K562 (cell line): ENCODE results near the gene NEDD1. TPM values are rescaled to one million over a fixed set of nuclear protein-coding genes. Genes with fewer than 3 reads are reported as not detected.

Experiments
- ATAC-seq: fragments of 200-7000 bp; cut with Tn5 transposase; 3 replicates; pipeline ENCODE4 v1.9.1; 2020; ENCODE audit warnings: moderate library complexity
- BruUV-seq: library from RNA; stranded (reverse); fragments of 400-500 nt; replicated peaks from 2 replicates; lab custom pipeline; 2021; lab: Mats Ljungman, UMichigan
- CTCF ChIA-PET: fragments of 300-600 bp; formaldehyde crosslinking; extraction: SDS; loops from one replicate; lab custom pipeline; 2021; ENCODE audit warnings: low intra/inter-chr PET ratio; lab: Yijun Ruan, JAX
- POLR2A ChIA-PET: fragments of 300-600, 350-650 bp; sonication (Branson Sonifier 250); formaldehyde crosslinking; extraction: SDS; loops from one replicate; lab custom pipeline; 2021; ENCODE audit warnings: antibody characterized with exemption, inconsistent platforms; lab: Yijun Ruan, JAX
- DNase-seq, 4 experiments: peaks; one replicate each; pipeline versions ENCODE4 v3.0.0 to v3.0.0-alpha.2; 2011 to 2018; ENCODE audit warnings: low spot score in 3 of 4, mixed read lengths in 3 of 4; ENCODE audit errors: extremely low read depth in 1 of 4
- FAIRE-seq: peaks from 2 replicates; lab custom pipeline; 2011; peaks lifted over from hg19 to GRCh38; lab: Jason Lieb, UNC
- H2AFZ ChIP-seq: 2 replicates; pipeline ENCODE4 v1.6.0; 2011; ENCODE audit warnings: low read depth, low read length, control low read depth, inconsistent platforms
- H3K27ac ChIP-seq: fragments of 200-600 bp; 3 replicates; pipeline ENCODE4 v1.8.0; 2011; ENCODE audit warnings: low read depth, mild to moderate bottlenecking, control low read depth, inconsistent platforms, low read length, moderate library complexity, mixed read lengths; ENCODE audit errors: extremely low read depth
- H3K27me3 ChIP-seq, 2 experiments: fragments of 300-600 bp in 1 of 2; 2 replicates in 1 of 2; 3 replicates in 1 of 2; pipeline versions ENCODE4 v1.6.0 to v1.8.0; 2011; ENCODE audit warnings: inconsistent platforms in 2 of 2, low read length in 2 of 2, mild to moderate bottlenecking in 1 of 2, mixed read lengths in 1 of 2, moderate library complexity in 1 of 2; ENCODE audit not compliant: control insufficient read depth in 2 of 2, insufficient read depth in 2 of 2
- H3K36me3 ChIP-seq: fragments of 300-600 bp; 3 replicates; pipeline ENCODE4 v1.8.0; 2011; ENCODE audit warnings: mild to moderate bottlenecking, low read length, inconsistent platforms; ENCODE audit not compliant: control insufficient read depth, insufficient read depth
- H3K4me1 ChIP-seq, 2 experiments: fragments of 200-600 bp in 1 of 2; replicated peaks in 1 of 2; 2 replicates in 1 of 2; 3 replicates in 1 of 2; pipeline versions ENCODE4 v1.5.1 to v1.8.0; 2011; ENCODE audit warnings: inconsistent platforms in 2 of 2, low read length in 2 of 2, mild to moderate bottlenecking in 1 of 2, mixed read lengths in 1 of 2, moderate library complexity in 1 of 2; ENCODE audit not compliant: control insufficient read depth in 2 of 2, insufficient read depth in 2 of 2
- H3K4me2 ChIP-seq: 2 replicates; pipeline ENCODE4 v1.6.1; 2011; ENCODE audit warnings: low read length, control low read depth, inconsistent platforms, mixed read lengths; ENCODE audit not compliant: insufficient read depth
- H3K4me3 ChIP-seq: fragments of 200-600 bp; sonication (generic), shearing (Covaris generic); 2 replicates; pipeline ENCODE4 v1.5.1; 2016; ENCODE audit warnings: control low read depth, inconsistent platforms
- H3K79me2 ChIP-seq: fragments of 200-600 bp; 3 replicates; pipeline ENCODE4 v1.8.0; 2011; ENCODE audit warnings: low read length, inconsistent platforms; ENCODE audit not compliant: control insufficient read depth, insufficient read depth
- H3K9ac ChIP-seq, 2 experiments: 2 replicates each; pipeline versions ENCODE4 v1.6.0 to v1.6.1; 2011; ENCODE audit warnings: low read depth in 2 of 2, low read length in 2 of 2, control low read depth in 1 of 2, inconsistent platforms in 1 of 2, mild to moderate bottlenecking in 1 of 2, mixed read lengths in 1 of 2; ENCODE audit not compliant: insufficient read depth in 1 of 2
- H3K9me1 ChIP-seq: one replicate; pipeline ENCODE4 v1.6.0; 2011; ENCODE audit warnings: inconsistent platforms, mild to moderate bottlenecking, low read length, moderate library complexity; ENCODE audit not compliant: control insufficient read depth, insufficient read depth
- H3K9me3 ChIP-seq: replicated peaks from 2 replicates; pipeline ENCODE4 v1.5.1; 2011; ENCODE audit warnings: low read depth, low read length, inconsistent platforms; ENCODE audit not compliant: control insufficient read depth, insufficient read depth
- H4K20me1 ChIP-seq: replicated peaks from 2 replicates; pipeline ENCODE4 v1.6.1; 2011; ENCODE audit warnings: low read length, inconsistent platforms, mixed read lengths; ENCODE audit not compliant: control insufficient read depth, insufficient read depth
- MTF1 ChIP-seq: fragments of 250-450 bp; sonication (Bioruptor Pico); IDR thresholded peaks from 2 replicates; pipeline ENCODE4 v1.9.0; 2021; ENCODE audit warnings: moderate library complexity, mild to moderate bottlenecking, inconsistent platforms, borderline replicate concordance
- NBN ChIP-seq: fragments of 450-650 bp; IDR thresholded peaks from 2 replicates; pipeline ENCODE4 v1.6.1; 2016; ENCODE audit warnings: low read depth, mild to moderate bottlenecking
- PCBP1 ChIP-seq: fragments of 200-400 bp; formaldehyde crosslinking; IDR thresholded peaks from 2 replicates; pipeline ENCODE4 v1.6.1; 2018; ENCODE audit warnings: mild to moderate bottlenecking, low read depth, low read length; ENCODE audit not compliant: poor library complexity, severe bottlenecking
- POU5F1 ChIP-seq: fragments of 150-350 bp; IDR thresholded peaks from 2 replicates; pipeline ENCODE4 v1.6.1; 2014; ENCODE audit warnings: borderline replicate concordance, low read length, low read depth, mild to moderate bottlenecking; ENCODE audit not compliant: partially characterized antibody
- PPARD ChIP-seq: fragments of 250-450 bp; sonication (Bioruptor Pico); IDR thresholded peaks from 2 replicates; pipeline ENCODE4 v1.8.0; 2022; ENCODE audit warnings: inconsistent platforms, mild to moderate bottlenecking, moderate library complexity
- RBM39 ChIP-seq: fragments of 200-400 bp; formaldehyde crosslinking; optimal IDR thresholded peaks from 2 replicates; pipeline ENCODE3; 2018; ENCODE audit warnings: low read depth, low read length
- RNF2 ChIP-seq: sonication (generic); IDR thresholded peaks from 2 replicates; pipeline ENCODE4 v1.6.1; 2016
- SMAD1 ChIP-seq: fragments of 150-350 bp; IDR thresholded peaks from 2 replicates; pipeline ENCODE4 v1.6.1; 2014; ENCODE audit warnings: low read length, low read depth; ENCODE audit not compliant: partially characterized antibody
- ZNF175 ChIP-seq: fragments of 200-800 bp; sonication (Bioruptor generic); IDR thresholded peaks from 2 replicates; pipeline ENCODE4 v1.6.1; 2016; ENCODE audit warnings: low read depth, mild to moderate bottlenecking, missing genetic modification characterization, missing compliant biosample characterization
- ZNF384 ChIP-seq: IDR thresholded peaks from 2 replicates; pipeline ENCODE4 v1.6.1; 2012; ENCODE audit warnings: low read depth, low read length, improper control_type of control experiment
- ZNF707 ChIP-seq: fragments of 250-450 bp; sonication (Bioruptor Pico); conservative IDR thresholded peaks from 2 replicates; pipeline ENCODE4 v1.8.0; 2022; ENCODE audit warnings: inconsistent platforms, mild to moderate bottlenecking, moderate library complexity
- WGBS: fragments of 100-300 bp; shearing (Covaris generic); methylation state at CpG from one replicate; pipeline ENCODE4 v1.1.6; 2016; ENCODE audit warnings: low coverage, mixed read lengths; ENCODE audit not compliant: insufficient coverage; ENCODE audit errors: missing lambda C conversion rate; 5-methylcytosine and 5-hydroxymethylcytosine counted together
- in situ Hi-C: fragments of 300-500 bp; cut with MboI; formaldehyde crosslinking; loops from 4 replicates; pipeline ENCODE4 v1.15.0; 2018; ENCODE audit warnings: inconsistent platforms, mixed read lengths
- intact Hi-C: fragments of 100-400 bp; cut with micrococcal nuclease; formaldehyde crosslinking; loops from 2 replicates; pipeline ENCODE4 v1.14.2; 2022
- polyA plus RNA-seq, 8 experiments: library from polyadenylated mRNA; depleted of rRNA in 4 of 8; stranded (reverse) in 5 of 8; unstranded in 3 of 8; fragments of >200 nt; fragmentation: Nextera tagmentation in 2 of 8; fragmentation: Illumina TruSeq in 1 of 8; extraction: Ambion mirVana in 2 of 8; extraction: Trizol in 1 of 8; gene quantifications; 2 replicates each; pipeline versions ENCODE4 v1.2.1 to v1.2.3, GENCODE V29; 2011 to 2014; ENCODE audit warnings: inconsistent platforms in 1 of 8, missing spikeins in 1 of 8
- total RNA-seq, 7 experiments: library from RNA; depleted of rRNA in 6 of 7; stranded (reverse); fragments of >200 nt in 6 of 7; fragmentation: Illumina TruSeq in 2 of 7; extraction: Trizol in 2 of 7; gene quantifications; 2 replicates each; pipeline versions ENCODE4 v1.2.1 to v1.2.3, GENCODE V29; 2011 to 2021; ENCODE audit warnings: low replicate concordance in 1 of 7

NEDD1 gene
- total and polyA plus RNA-seq, 9 of the 15 experiments (the other 6 are each of a cell fraction or from before 2014, with no cell fraction given), result 7.5 to 29.3 (median 14.8) TPM

DNA sequence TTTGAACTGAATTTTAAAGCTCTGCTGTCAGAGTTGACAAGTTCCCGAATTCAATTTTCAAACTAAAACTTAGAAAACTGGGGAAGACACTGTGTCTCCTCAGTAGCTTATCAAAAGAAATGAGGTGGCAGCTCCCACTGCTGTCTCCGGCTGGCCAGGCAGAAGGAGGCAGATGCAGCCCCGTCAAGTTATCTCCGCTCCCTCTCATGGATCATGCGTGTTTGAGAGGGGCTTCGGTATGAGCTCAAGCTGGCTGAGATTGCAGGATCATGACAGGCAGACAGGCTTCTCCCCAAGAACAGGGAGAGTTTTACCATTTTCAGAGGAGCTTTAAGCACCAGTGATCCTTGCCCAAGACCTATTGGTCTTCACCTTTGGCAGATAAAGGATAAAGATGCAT lies 88.8 kb downstream of the NEDD1 start:
- no peak for ATAC-seq
- POLR2A ChIA-PET, result no interaction called here
- Histone ChIP-seq H3K9me1 (no peaks in the 10 kb centered on the region), H3K27me3 (no peaks in the 10 kb centered on the region), H3K9me3 (no peaks in the 10 kb centered on the region), H3K36me3 (no peaks in the 10 kb centered on the region), H3K4me1 (no peaks in the 10 kb centered on the region), H3K4me3 (no peak overlapping the region)
- in situ Hi-C loops, result no loop called here
- 1% methylated on average over 6 of the region's 6 CpGs for WGBS
- TF ChIP-seq POU5F1, result no peak
- TF ChIP-seq RBM39, result no peak
- no peak for TF ChIP-seq PPARD (CRISPR knock-in tag)
- TF ChIP-seq ZNF707, result no peak
- TF ChIP-seq NBN, result no peak
- no peak for TF ChIP-seq RNF2
- TF ChIP-seq ZNF175 (CRISPR knock-in tag), result no peak
- no peak for TF ChIP-seq ZNF384
- TF ChIP-seq PCBP1, result no peak
- no peak for TF ChIP-seq MTF1 (CRISPR knock-in tag)
- no peak for TF ChIP-seq SMAD1
- TF ChIP-seq, all 486 proteins: peak for 0
- Histone ChIP-seq H3K9ac (no peak overlapping the region), H4K20me1 (no peaks in the 10 kb centered on the region), H2AFZ (no peak overlapping the region), H3K4me2 (no peak overlapping the region), H3K27ac (no peak overlapping the region), H3K79me2 (no peaks in the 10 kb centered on the region)
- no TSS peak for BruUV-seq
- intact Hi-C loops, result no loop called here
- FAIRE-seq (no peak), DNase-seq (no peak)
- CTCF ChIA-PET, result no interaction called here
